H1 (cell line): Measurements from ENCODE around the gene DNAJC24. TPM values are rescaled to one million over a fixed set of nuclear protein-coding genes. Genes with fewer than 3 reads are reported as not detected.

Experiments
- CTCF ChIA-PET: fragments of 300-600 bp; sonication (Branson Sonifier 250); formaldehyde crosslinking; loops from one replicate; lab custom pipeline; 2021; ENCODE audit not compliant: partially characterized antibody; lab: Charles Lee
- POLR2A ChIA-PET: fragments of 300-600 bp; sonication (Branson Sonifier 250); formaldehyde crosslinking; loops from one replicate; lab custom pipeline; 2021; ENCODE audit warnings: inconsistent platforms; ENCODE audit not compliant: partially characterized antibody; lab: Charles Lee
- DNase-seq, 2 experiments: peaks; one replicate each; pipeline versions ENCODE4 v3.0.0 to v3.0.0-alpha.2; 2010 to 2022; ENCODE audit warnings: low spot score in 2 of 2, low read depth in 1 of 2, mixed read lengths in 1 of 2
- FAIRE-seq: peaks from 2 replicates; lab custom pipeline; 2011; peaks lifted over from hg19 to GRCh38; lab: Jason Lieb, UNC
- H2AFZ ChIP-seq: 2 replicates; pipeline ENCODE4 v1.8.1; 2012; ENCODE audit warnings: low read length, inconsistent platforms
- H2AK5ac ChIP-seq: 2 replicates; pipeline ENCODE4 v1.6.1; 2013; ENCODE audit warnings: low read depth, low read length
- H2BK120ac ChIP-seq: replicated peaks from 2 replicates; pipeline ENCODE3; 2013; ENCODE audit warnings: low read depth, low read length, inconsistent platforms
- H2BK12ac ChIP-seq: 2 replicates; pipeline ENCODE4 v1.6.1; 2013; ENCODE audit warnings: low read depth, low read length
- H2BK15ac ChIP-seq: 2 replicates; pipeline ENCODE4 v1.6.1; 2013; ENCODE audit warnings: low read length
- H2BK20ac ChIP-seq: 2 replicates; pipeline ENCODE4 v1.6.1; 2013; ENCODE audit warnings: low read length
- H2BK5ac ChIP-seq: 2 replicates; pipeline ENCODE4 v1.6.1; 2013; ENCODE audit warnings: low read depth, low read length
- H3K14ac ChIP-seq: 2 replicates; pipeline ENCODE4 v1.6.1; 2013; ENCODE audit warnings: inconsistent platforms; ENCODE audit not compliant: insufficient read length
- H3K18ac ChIP-seq: 2 replicates; pipeline ENCODE4 v1.6.1; 2013; ENCODE audit warnings: low read length; ENCODE audit errors: extremely low read depth
- H3K23ac ChIP-seq: 2 replicates; pipeline ENCODE4 v1.6.1; 2013; ENCODE audit warnings: inconsistent platforms; ENCODE audit not compliant: insufficient read length
- H3K23me2 ChIP-seq: 2 replicates; pipeline ENCODE4 v1.6.1; 2013; ENCODE audit warnings: low read depth, low read length
- H3K27ac ChIP-seq: 2 replicates; pipeline ENCODE4 v1.6.1; 2011; ENCODE audit warnings: low read depth, low read length, inconsistent platforms
- H3K27me3 ChIP-seq, 4 experiments: replicated peaks in 1 of 4; 1 replicate in 1 of 4; 2 replicates in 3 of 4; pipeline versions ENCODE4 v1.6.1 to v1.8.1; 2011 to 2013; ENCODE audit warnings: low read length in 3 of 4, mild to moderate bottlenecking in 3 of 4, inconsistent platforms in 2 of 4, mixed read lengths in 2 of 4, moderate library complexity in 1 of 4; ENCODE audit not compliant: control insufficient read depth in 3 of 4, insufficient read depth in 3 of 4; ENCODE audit errors: extremely low read depth in 1 of 4
- H3K36me3 ChIP-seq, 4 experiments: 2 replicates each; pipeline versions ENCODE4 v1.6.1 to v1.8.1; 2011 to 2013; ENCODE audit warnings: mild to moderate bottlenecking in 4 of 4, low read length in 3 of 4, moderate library complexity in 2 of 4, control low read depth in 1 of 4, inconsistent platforms in 1 of 4; ENCODE audit not compliant: insufficient read depth in 4 of 4, control insufficient read depth in 2 of 4
- H3K4ac ChIP-seq: replicated peaks from 2 replicates; pipeline ENCODE3; 2013; ENCODE audit warnings: low read length, low read depth, mixed read lengths, inconsistent platforms; ENCODE audit not compliant: insufficient read length
- H3K4me1 ChIP-seq, 4 experiments: replicated peaks in 1 of 4; 1 replicate in 1 of 4; 2 replicates in 3 of 4; pipeline versions ENCODE4 v1.6.1 to v1.8.1; 2011 to 2013; ENCODE audit warnings: low read length in 3 of 4, inconsistent platforms in 2 of 4, mixed read lengths in 1 of 4; ENCODE audit not compliant: insufficient read depth in 4 of 4, control insufficient read depth in 3 of 4
- H3K4me2 ChIP-seq, 2 experiments: 2 replicates each; pipeline versions ENCODE4 v1.6.1 to v1.8.1; 2011 to 2013; ENCODE audit warnings: low read depth in 2 of 2, low read length in 2 of 2, control low read depth in 1 of 2, inconsistent platforms in 1 of 2, mild to moderate bottlenecking in 1 of 2; ENCODE audit not compliant: insufficient read depth in 1 of 2
- H3K4me3 ChIP-seq, 4 experiments: fragments of 200-600, 300-600 bp in 1 of 4; sonication (generic), shearing (Covaris generic), sonication (Bioruptor Twin) in 1 of 4; 2 replicates each; pipeline versions ENCODE4 v1.5.1 to v1.8.1; 2011 to 2016; ENCODE audit warnings: low read length in 4 of 4, low read depth in 3 of 4, control low read depth in 2 of 4, inconsistent platforms in 2 of 4, mild to moderate bottlenecking in 2 of 4, mixed read lengths in 1 of 4, moderate library complexity in 1 of 4; ENCODE audit not compliant: insufficient read depth in 2 of 4; ENCODE audit errors: extremely low read depth in 1 of 4
- H3K56ac ChIP-seq: replicated peaks from 2 replicates; pipeline ENCODE3; 2013; ENCODE audit warnings: low read depth, mild to moderate bottlenecking, mixed read lengths, low read length, inconsistent platforms; ENCODE audit not compliant: insufficient read length
- H3K79me1 ChIP-seq: 2 replicates; pipeline ENCODE4 v1.6.1; 2013; ENCODE audit warnings: low read depth, low read length, control low read depth
- H3K79me2 ChIP-seq, 2 experiments: 2 replicates each; pipeline versions ENCODE4 v1.6.1 to v1.8.1; 2012 to 2013; ENCODE audit warnings: low read length in 2 of 2, mild to moderate bottlenecking in 2 of 2, inconsistent platforms in 1 of 2; ENCODE audit not compliant: insufficient read depth in 2 of 2, control insufficient read depth in 1 of 2
- H3K9ac ChIP-seq, 4 experiments: replicated peaks in 1 of 4; 1 replicate in 1 of 4; 2 replicates in 3 of 4; pipeline versions ENCODE4 v1.6.1 to v1.8.1; 2011 to 2013; ENCODE audit warnings: low read depth in 3 of 4, low read length in 3 of 4, control low read depth in 2 of 4, mild to moderate bottlenecking in 2 of 4, moderate library complexity in 2 of 4, inconsistent platforms in 1 of 4; ENCODE audit errors: extremely low read depth in 1 of 4
- H3K9me3 ChIP-seq, 2 experiments: 2 replicates each; pipeline versions ENCODE4 v1.6.1 to v1.8.1; 2012 to 2013; ENCODE audit warnings: mild to moderate bottlenecking in 2 of 2, moderate library complexity in 2 of 2, control low read depth in 1 of 2, inconsistent platforms in 1 of 2, low read depth in 1 of 2, low read length in 1 of 2, mixed read lengths in 1 of 2; ENCODE audit not compliant: insufficient read depth in 2 of 2
- H4K20me1 ChIP-seq, 2 experiments: replicated peaks in 1 of 2; 2 replicates each; pipeline versions ENCODE3 to v1.8.1; 2011 to 2013; ENCODE audit warnings: inconsistent platforms in 2 of 2, low read length in 2 of 2, mild to moderate bottlenecking in 1 of 2; ENCODE audit not compliant: insufficient read depth in 2 of 2, control insufficient read depth in 1 of 2
- H4K5ac ChIP-seq: 2 replicates; pipeline ENCODE4 v1.6.1; 2013; ENCODE audit warnings: low read length, low read depth, mixed read lengths, inconsistent platforms; ENCODE audit not compliant: insufficient read length
- H4K8ac ChIP-seq: 2 replicates; pipeline ENCODE4 v1.8.0; 2013; ENCODE audit warnings: mild to moderate bottlenecking, moderate library complexity, low read length, inconsistent platforms; ENCODE audit not compliant: insufficient read depth; ENCODE audit errors: extremely low read depth
- H4K91ac ChIP-seq: replicated peaks from 2 replicates; pipeline ENCODE3; 2013; ENCODE audit warnings: low read length, mixed read lengths, inconsistent platforms; ENCODE audit not compliant: insufficient read length
- EGR1 ChIP-seq: IDR thresholded peaks from 2 replicates; pipeline ENCODE4 v1.6.1; 2011; ENCODE audit warnings: low read depth, low read length, borderline replicate concordance
- RAD21 ChIP-seq, 2 experiments: IDR thresholded peaks in 1 of 2; conservative IDR thresholded peaks in 1 of 2; 2 replicates each; pipeline ENCODE4 v1.6.1; 2011; ENCODE audit warnings: low read depth in 2 of 2, low read length in 2 of 2, improper control_type of control experiment in 1 of 2, inconsistent platforms in 1 of 2, mild to moderate bottlenecking in 1 of 2, moderate library complexity in 1 of 2
- WGBS, 2 experiments: shearing (Covaris generic) in 1 of 2; methylation state at CpG; one replicate each; pipeline versions ENCODE4 v1.1.6 to v1.1.7; 2013 to 2015; ENCODE audit warnings: low lambda C conversion rate in 2 of 2, mixed read lengths in 2 of 2, inconsistent platforms in 1 of 2, low coverage in 1 of 2, missing lambda C conversion rate in 1 of 2; ENCODE audit not compliant: insufficient replicate concordance in 2 of 2, insufficient coverage in 1 of 2, insufficient read length in 1 of 2; ENCODE audit errors: extremely low coverage in 1 of 2, missing lambda C conversion rate in 1 of 2; 5-methylcytosine and 5-hydroxymethylcytosine counted together
- polyA plus RNA-seq, 7 experiments: library from polyadenylated mRNA; depleted of rRNA in 3 of 7; stranded (reverse) in 5 of 7; unstranded in 2 of 7; fragments of >200 nt in 5 of 7; fragments of 200-250 nt in 2 of 7; gene quantifications; 1 replicate in 5 of 7; 2 replicates in 1 of 7; 4 replicates in 1 of 7; pipeline versions ENCODE4 v1.2.1 to v1.2.3, GENCODE V29; 2011 to 2013; ENCODE audit warnings: missing spikeins in 2 of 7, mixed read lengths in 2 of 7
- total RNA-seq: library from RNA; stranded (reverse); fragmentation: NEBNext Ultra II Directional; extraction: Animal tissue kit (Norgen Biotek cat#: 25700); gene quantifications from 2 replicates; pipeline ENCODE4 v1.2.1, GENCODE V29; 2021

The DNAJC24 gene
- total and polyA plus RNA-seq, 2 of the 8 experiments (the other 6 are each of a cell fraction or from before 2014, with no cell fraction given): 7.2 to 21.1 TPM

GRCh38 chr11:31422703-31423102, 53.0 kb downstream of the DNAJC24 start:
- Histone ChIP-seq H2BK15ac (no peak overlapping the region), H2BK12ac (no peak overlapping the region), H4K91ac (no peak overlapping the region), H3K79me1 (no peaks in the 10 kb centered on the region), H3K56ac (no peak overlapping the region), H3K23ac (no peak overlapping the region), H3K23me2 (no peaks in the 10 kb centered on the region), H3K4me3 (peak overlapping the region in 1 of 4 experiments; percentile 11; a peak in 1 of 8 replicates), H3K4me2 (0 out of 4 replicates have a peak overlapping the region, but pooled peaks of 1 of the 2 experiments have one; percentile 22), H2AK5ac (no peak overlapping the region), H3K18ac (no peak overlapping the region), H3K14ac (no peak overlapping the region), H2AFZ (no peak overlapping the region), H4K20me1 (no peaks in the 10 kb centered on the region), H2BK5ac (no peak overlapping the region), H3K4ac (no peak overlapping the region), H3K9ac (no peak overlapping the region), H3K79me2 (no peaks in the 10 kb centered on the region), H4K8ac (no peak overlapping the region), H4K5ac (no peak overlapping the region), H3K27me3 (peaks cover 0 to 1% (median 0%) of the 10 kb centered on the region in 4 experiments; a peak in 1 of 7 replicates), H3K27ac (no peak overlapping the region), H2BK20ac (no peak overlapping the region), H2BK120ac (no peak overlapping the region), H3K4me1 (peaks cover 0 to 27% (median 11%) of the 10 kb centered on the region in 4 experiments; a peak in 3 of 7 replicates), H3K9me3 (no peaks in the 10 kb centered on the region), H3K36me3 (no peaks in the 10 kb centered on the region)
- FAIRE-seq: peak; percentile 24
- WGBS, 2 experiments: 37% methylated on average over 1 of the region's 1 CpG; no CpG with 5 or more reads in 1 of the 2 experiments
- ChIA-PET POLR2A (interaction anchor here (0.9 kb wide), 1 partner anchor 21 kb away, joined by 3 read pairs; no protein-coding TSS in a partner anchor), CTCF (no interaction called here)
- TF ChIP-seq EGR1: no peak
- TF ChIP-seq RAD21 (IDR thresholded peaks at IDR 0.05 in 1 of 2, conservative IDR thresholded peaks at IDR 0.05 in 1 of 2; ENCODE audit: low read depth in 2 of 2, low read length in 2 of 2): peak; percentile 18 to 20; a peak in 2 of 4 replicates
- no peak for DNase-seq
